ENCODE data around the gene RHOB. TPM values are rescaled to one million over a fixed set of nuclear protein-coding genes. Genes with fewer than 3 reads are reported as not detected.
A peak's percentile ranks its signal among the peaks of the same experiment; 100 is the strongest.

Gene RHOB
- total RNA-seq, 1 experiment from 2014 or later: 28.1 TPM

- BruUV-seq (replicated peaks): no TSS peak
- CTCF ChIA-PET: interaction anchor here (0.7 to 16.5 kb wide), 7 partner anchors 24 to 231 kb away, joined by 3 to 275 read pairs (median 3); no protein-coding TSS in a partner anchor
- Mint-ChIP-seq H3K36me3 (ENCODE audit: insufficient read depth, unreplicated experiment) (no peaks in the 10 kb centered on the region), H3K27ac (ENCODE audit: low read depth, unreplicated experiment) (no peak overlapping the region), H3K4me1 (ENCODE audit: insufficient read depth, unreplicated experiment) (peaks cover 27% of the 10 kb centered on the region), H3K9me3 (ENCODE audit: unreplicated experiment) (no peaks in the 10 kb centered on the region), H3K27me3 (ENCODE audit: insufficient read depth, unreplicated experiment) (no peaks in the 10 kb centered on the region), H3K4me3 (ENCODE audit: unreplicated experiment) (no peak overlapping the region)
- TF ChIP-seq CTCF (IDR thresholded peaks at IDR 0.05; ENCODE audit: unreplicated experiment): no peak
- DNase-seq (ENCODE audit: unreplicated experiment): peak; percentile 40
- intact Hi-C loops (cut with micrococcal nuclease): no loop called here
- POLR2A ChIA-PET: interaction anchor here (0.7 to 1.5 kb wide), 4 partner anchors 8 to 53 kb away, joined by 3 to 5 read pairs (median 4); partner anchors contain the start of gene RHOB
Measured at GRCh38 chr2:20430461-20431300, 16.2 kb upstream of the RHOB start.

GRCh38 chr2:20431301-20431698 is 15.6 kb upstream of the RHOB start:
- no peaks in the 10 kb centered on the region for H3K9me3 Mint-ChIP-seq (ENCODE audit: unreplicated experiment)
- no TSS peak for BruUV-seq (replicated peaks)
- intact Hi-C loops (cut with micrococcal nuclease): no loop called here
- no peak for TF ChIP-seq CTCF (IDR thresholded peaks at IDR 0.05; ENCODE audit: unreplicated experiment)
- H3K4me1 Mint-ChIP-seq (ENCODE audit: insufficient read depth, unreplicated experiment): peaks cover 27% of the 10 kb centered on the region
- POLR2A ChIA-PET: interaction anchor here (0.7 to 1.7 kb wide), 3 partner anchors 16 to 52 kb away, joined by 3 to 4 read pairs (median 3); partner anchors contain the start of gene RHOB
- no peak overlapping the region for H3K4me3 Mint-ChIP-seq (ENCODE audit: unreplicated experiment)
- CTCF ChIA-PET: interaction anchor here (0.7 to 16.5 kb wide), 5 partner anchors 8 to 219 kb away, joined by 3 to 275 read pairs (median 3); no protein-coding TSS in a partner anchor
- no peak for DNase-seq (ENCODE audit: unreplicated experiment)
- no peaks in the 10 kb centered on the region for H3K36me3 Mint-ChIP-seq (ENCODE audit: insufficient read depth, unreplicated experiment)
- H3K27me3 Mint-ChIP-seq (ENCODE audit: insufficient read depth, unreplicated experiment): no peaks in the 10 kb centered on the region
- no peak overlapping the region for H3K27ac Mint-ChIP-seq (ENCODE audit: low read depth, unreplicated experiment)

GRCh38 chr2:20431772-20432171 is 15.1 kb upstream of the RHOB start:
- ChIA-PET POLR2A (interaction anchor here (1.3 to 1.7 kb wide), 3 partner anchors 9 to 15 kb away, joined by 4 to 5 read pairs (median 4); partner anchors contain the start of gene RHOB), CTCF (interaction anchor here (0.6 to 16.5 kb wide), 5 partner anchors 9 to 350 kb away, joined by 3 to 275 read pairs (median 3); no protein-coding TSS in a partner anchor)
- H3K27ac Mint-ChIP-seq (ENCODE audit: low read depth, unreplicated experiment): no peak overlapping the region
- no peak for DNase-seq (ENCODE audit: unreplicated experiment)
- intact Hi-C loops (cut with micrococcal nuclease): no loop called here
- peaks cover 27% of the 10 kb centered on the region for H3K4me1 Mint-ChIP-seq (ENCODE audit: insufficient read depth, unreplicated experiment)
- no peaks in the 10 kb centered on the region for H3K9me3 Mint-ChIP-seq (ENCODE audit: unreplicated experiment)
- no peaks in the 10 kb centered on the region for H3K27me3 Mint-ChIP-seq (ENCODE audit: insufficient read depth, unreplicated experiment)
- no peak for TF ChIP-seq CTCF (IDR thresholded peaks at IDR 0.05; ENCODE audit: unreplicated experiment)
- BruUV-seq (replicated peaks): no TSS peak
- no peaks in the 10 kb centered on the region for H3K36me3 Mint-ChIP-seq (ENCODE audit: insufficient read depth, unreplicated experiment)
- H3K4me3 Mint-ChIP-seq (ENCODE audit: unreplicated experiment): no peak overlapping the region

GRCh38 chr2:20432714-20433113 is 14.2 kb upstream of the RHOB start:
- no TSS peak for BruUV-seq (replicated peaks)
- no peak overlapping the region for H3K27ac Mint-ChIP-seq (ENCODE audit: low read depth, unreplicated experiment)
- no peak for TF ChIP-seq CTCF (IDR thresholded peaks at IDR 0.05; ENCODE audit: unreplicated experiment)
- no peaks in the 10 kb centered on the region for H3K27me3 Mint-ChIP-seq (ENCODE audit: insufficient read depth, unreplicated experiment)
- CTCF ChIA-PET: interaction anchor here (0.6 to 16.5 kb wide), 7 partner anchors 8 to 219 kb away, joined by 3 to 275 read pairs (median 4); no protein-coding TSS in a partner anchor
- DNase-seq (ENCODE audit: unreplicated experiment): no peak
- intact Hi-C loops (cut with micrococcal nuclease): no loop called here
- peaks cover 27% of the 10 kb centered on the region for H3K4me1 Mint-ChIP-seq (ENCODE audit: insufficient read depth, unreplicated experiment)
- POLR2A ChIA-PET: interaction anchor here (1.3 to 1.7 kb wide), 3 partner anchors 9 to 14 kb away, joined by 4 to 5 read pairs (median 4); partner anchors contain the start of gene RHOB
- H3K4me3 Mint-ChIP-seq (ENCODE audit: unreplicated experiment): no peak overlapping the region
- no peaks in the 10 kb centered on the region for H3K9me3 Mint-ChIP-seq (ENCODE audit: unreplicated experiment)
- H3K36me3 Mint-ChIP-seq (ENCODE audit: insufficient read depth, unreplicated experiment): no peaks in the 10 kb centered on the region

Data from MCF 10A (cell line).